Activated T-cell treated with anti-CD3 and anti-CD28 coated beads, Interleukin-2, amount 50 U/mL, for 24 hours (primary cell): ENCODE data around the gene PINK1.

Source experiments
- DNase-seq: peaks from one replicate; pipeline ENCODE4 v3.0.0-alpha.2; 2020
- H3K27ac Mint-ChIP-seq: 2 replicates; pipeline ENCODE4 v1.8.0; 2020; ENCODE audit warnings: mild to moderate bottlenecking, mixed read lengths
- H3K27me3 Mint-ChIP-seq: 2 replicates; pipeline ENCODE4 v1.8.0; 2020; ENCODE audit warnings: mixed read lengths
- H3K36me3 Mint-ChIP-seq: 2 replicates; pipeline ENCODE4 v1.8.0; 2020; ENCODE audit warnings: low read depth, mixed read lengths
- H3K4me1 Mint-ChIP-seq: 2 replicates; pipeline ENCODE4 v1.8.0; 2020; ENCODE audit warnings: low read depth, mixed read lengths
- H3K4me3 Mint-ChIP-seq: 2 replicates; pipeline ENCODE4 v1.8.0; 2020; ENCODE audit warnings: mild to moderate bottlenecking, moderate library complexity, mixed read lengths
- H3K9me3 Mint-ChIP-seq: 2 replicates; pipeline ENCODE4 v1.8.0; 2020; ENCODE audit warnings: mixed read lengths

PINK1 gene

GRCh38 chr1:20621012-20621411 lies 12.2 kb upstream of the PINK1 start:
- Mint-ChIP-seq H3K36me3 (no peaks in the 10 kb centered on the region), H3K27ac (no peak overlapping the region), H3K27me3 (peaks cover 11% of the 10 kb centered on the region)

GRCh38 chr1:20624709-20625108 lies 8.5 kb upstream of the PINK1 start:
- no peaks in the 10 kb centered on the region for H3K4me1 Mint-ChIP-seq

More at GRCh38 chr1:20621012-20621411, 12.2 kb upstream of the PINK1 start:
- Mint-ChIP-seq H3K9me3 (no peaks in the 10 kb centered on the region), H3K4me3 (no peak overlapping the region), H3K4me1 (no peaks in the 10 kb centered on the region)
- DNase-seq = no peak

GRCh38 chr1:20625176-20626097 lies 7.8 kb upstream of the PINK1 start:
- H3K36me3 Mint-ChIP-seq = no peaks in the 10 kb centered on the region
- H3K27ac Mint-ChIP-seq = no peak overlapping the region
- H3K4me3 Mint-ChIP-seq = no peak overlapping the region
- H3K27me3 Mint-ChIP-seq = peaks cover 17% of the 10 kb centered on the region
- peaks cover 5% of the 10 kb centered on the region for H3K9me3 Mint-ChIP-seq
- no peak for DNase-seq
- H3K4me1 Mint-ChIP-seq = no peaks in the 10 kb centered on the region

More at GRCh38 chr1:20624709-20625108, 8.5 kb upstream of the PINK1 start:
- Mint-ChIP-seq H3K4me3 (no peak overlapping the region), H3K36me3 (no peaks in the 10 kb centered on the region), H3K27me3 (peaks cover 17% of the 10 kb centered on the region), H3K27ac (no peak overlapping the region), H3K9me3 (peaks cover 5% of the 10 kb centered on the region)
- DNase-seq = no peak

- Mint-ChIP-seq H3K27ac (no peak overlapping the region), H3K4me1 (no peaks in the 10 kb centered on the region), H3K4me3 (no peak overlapping the region), H3K36me3 (no peaks in the 10 kb centered on the region), H3K27me3 (peaks cover 17% of the 10 kb centered on the region), H3K9me3 (peaks cover 5% of the 10 kb centered on the region)
- no peak for DNase-seq
Observed at GRCh38 chr1:20626098-20626427, 7.2 kb upstream of the PINK1 start.

GRCh38 chr1:20626524-20626923 lies 6.7 kb upstream of the PINK1 start:
- H3K27me3 Mint-ChIP-seq = peaks cover 17% of the 10 kb centered on the region
- no peak overlapping the region for H3K4me3 Mint-ChIP-seq
- H3K9me3 Mint-ChIP-seq = peaks cover 5% of the 10 kb centered on the region
- DNase-seq = no peak
- H3K4me1 Mint-ChIP-seq = no peaks in the 10 kb centered on the region
- no peaks in the 10 kb centered on the region for H3K36me3 Mint-ChIP-seq
- H3K27ac Mint-ChIP-seq = no peak overlapping the region

GRCh38 chr1:20630729-20631128 lies 2.5 kb upstream of the PINK1 start:
- Mint-ChIP-seq H3K27me3 (peaks cover 14% of the 10 kb centered on the region), H3K36me3 (no peaks in the 10 kb centered on the region), H3K27ac (no peak overlapping the region), H3K9me3 (peaks cover 5% of the 10 kb centered on the region), H3K4me1 (peaks cover 13% of the 10 kb centered on the region), H3K4me3 (no peak overlapping the region)
- DNase-seq = no peak

- peaks cover 13% of the 10 kb centered on the region for H3K4me1 Mint-ChIP-seq
- DNase-seq = no peak
- no peak overlapping the region for H3K27ac Mint-ChIP-seq
- H3K36me3 Mint-ChIP-seq = no peaks in the 10 kb centered on the region
- peak overlapping the region; percentile 70 for H3K4me3 Mint-ChIP-seq
- H3K27me3 Mint-ChIP-seq = peaks cover 5% of the 10 kb centered on the region
- peaks cover 5% of the 10 kb centered on the region for H3K9me3 Mint-ChIP-seq
Observed at GRCh38 chr1:20632386-20632785, 872 bp upstream of the PINK1 start.

- peaks cover 13% of the 10 kb centered on the region for H3K4me1 Mint-ChIP-seq
- H3K27ac Mint-ChIP-seq = peak overlapping the region; percentile 74
- H3K4me3 Mint-ChIP-seq = peak overlapping the region; percentile 81
- no peak for DNase-seq
- no peaks in the 10 kb centered on the region for H3K27me3 Mint-ChIP-seq
- peaks cover 3% of the 10 kb centered on the region for H3K9me3 Mint-ChIP-seq
- H3K36me3 Mint-ChIP-seq = peaks cover 7% of the 10 kb centered on the region
Observed at GRCh38 chr1:20634065-20634593, 871 bp downstream of the PINK1 start.

- Mint-ChIP-seq H3K4me1 (peaks cover 13% of the 10 kb centered on the region), H3K9me3 (no peaks in the 10 kb centered on the region), H3K27ac (peak overlapping the region; percentile 74), H3K27me3 (no peaks in the 10 kb centered on the region), H3K4me3 (peak overlapping the region; percentile 81), H3K36me3 (peaks cover 7% of the 10 kb centered on the region)
- DNase-seq = no peak
Observed at GRCh38 chr1:20634594-20635084, 1.4 kb downstream of the PINK1 start.

GRCh38 chr1:20636785-20637347 lies 3.6 kb downstream of the PINK1 start:
- Mint-ChIP-seq H3K4me3 (no peak overlapping the region), H3K36me3 (peaks cover 10% of the 10 kb centered on the region), H3K27ac (no peak overlapping the region), H3K27me3 (no peaks in the 10 kb centered on the region), H3K9me3 (no peaks in the 10 kb centered on the region), H3K4me1 (peaks cover 15% of the 10 kb centered on the region)
- DNase-seq = no peak

GRCh38 chr1:20640183-20640597 lies 6.9 kb downstream of the PINK1 start:
- Mint-ChIP-seq H3K36me3 (peaks cover 18% of the 10 kb centered on the region), H3K4me3 (no peak overlapping the region), H3K27ac (no peak overlapping the region), H3K4me1 (peaks cover 2% of the 10 kb centered on the region), H3K9me3 (no peaks in the 10 kb centered on the region), H3K27me3 (no peaks in the 10 kb centered on the region)
- DNase-seq = peak; percentile 55

GRCh38 chr1:20641975-20642374 lies 8.7 kb downstream of the PINK1 start:
- H3K27ac Mint-ChIP-seq = no peak overlapping the region
- no peak overlapping the region for H3K4me3 Mint-ChIP-seq
- H3K27me3 Mint-ChIP-seq = no peaks in the 10 kb centered on the region
- no peak for DNase-seq
- H3K36me3 Mint-ChIP-seq = peaks cover 18% of the 10 kb centered on the region
- H3K4me1 Mint-ChIP-seq = peaks cover 2% of the 10 kb centered on the region
- no peaks in the 10 kb centered on the region for H3K9me3 Mint-ChIP-seq

GRCh38 chr1:20643080-20643479 lies 9.8 kb downstream of the PINK1 start:
- no peaks in the 10 kb centered on the region for H3K9me3 Mint-ChIP-seq
- peaks cover 2% of the 10 kb centered on the region for H3K4me1 Mint-ChIP-seq
- no peak overlapping the region for H3K4me3 Mint-ChIP-seq
- no peak overlapping the region for H3K27ac Mint-ChIP-seq
- H3K27me3 Mint-ChIP-seq = no peaks in the 10 kb centered on the region
- H3K36me3 Mint-ChIP-seq = peaks cover 19% of the 10 kb centered on the region
- DNase-seq = no peak

- H3K27me3 Mint-ChIP-seq = no peaks in the 10 kb centered on the region
- H3K36me3 Mint-ChIP-seq = peaks cover 28% of the 10 kb centered on the region
- H3K27ac Mint-ChIP-seq = no peak overlapping the region
- DNase-seq = no peak
- H3K4me1 Mint-ChIP-seq = peaks cover 2% of the 10 kb centered on the region
- no peaks in the 10 kb centered on the region for H3K9me3 Mint-ChIP-seq
- H3K4me3 Mint-ChIP-seq = no peak overlapping the region
Observed at GRCh38 chr1:20644416-20644815, 11.2 kb downstream of the PINK1 start.

- Mint-ChIP-seq H3K4me1 (no peaks in the 10 kb centered on the region), H3K36me3 (peaks cover 35% of the 10 kb centered on the region), H3K27me3 (no peaks in the 10 kb centered on the region), H3K27ac (no peak overlapping the region), H3K9me3 (no peaks in the 10 kb centered on the region), H3K4me3 (no peak overlapping the region)
- DNase-seq = no peak
Observed at GRCh38 chr1:20645414-20645813, 12.2 kb downstream of the PINK1 start.
